Esophagus muscularis mucosa (tissue), 4 donors: Measurements from ENCODE around the gene SORCS2. TPM values are rescaled to one million over a fixed set of nuclear protein-coding genes. Genes with fewer than 3 reads are reported as not detected.

ENCODE experiments used
- DNase-seq: peaks from one replicate; pipeline ENCODE4 v3.0.0-alpha.2; 2017; ENCODE audit errors: extremely low spot score
- H3K27ac ChIP-seq, 4 donors: fragments of 200-600 bp; sonication (generic); replicated peaks in 1 of 4; 1 replicate in 3 of 4; 2 replicates in 1 of 4; pipeline ENCODE4 v1.5.1; 2016 to 2019; ENCODE audit warnings: mild to moderate bottlenecking in 1 of 4
- H3K27me3 ChIP-seq, 4 donors: fragments of 200-600 bp; sonication (generic); one replicate each; pipeline versions ENCODE4 v1.5.1 to v1.6.0; 2016 to 2019
- H3K36me3 ChIP-seq, 4 donors: fragments of 200-600 bp; sonication (generic); one replicate each; pipeline ENCODE4 v1.5.1; 2016 to 2019
- H3K4me1 ChIP-seq, 4 donors: fragments of 200-600 bp; sonication (generic); one replicate each; pipeline ENCODE4 v1.5.1; 2016 to 2019
- H3K4me3 ChIP-seq, 4 donors: fragments of 200-600 bp; sonication (generic); 1 replicate in 2 of 4; 2 replicates in 2 of 4; pipeline ENCODE4 v1.5.1; 2016 to 2019; ENCODE audit warnings: mild to moderate bottlenecking in 4 of 4, moderate library complexity in 1 of 4
- H3K9me3 ChIP-seq, 4 donors: fragments of 200-600 bp; sonication (generic); 1 replicate in 3 of 4; 2 replicates in 1 of 4; pipeline ENCODE4 v1.5.1; 2016 to 2019
- CTCF ChIP-seq, 3 experiments: fragments of 200-600 bp in 2 of 3; fragments of 450-650 bp in 1 of 3; sonication (generic) in 2 of 3; IDR thresholded peaks; one replicate each; pipeline ENCODE4 v1.5.1; 2017 to 2019; ENCODE audit warnings: antibody characterized with exemption in 3 of 3, mild to moderate bottlenecking in 2 of 3, moderate library complexity in 1 of 3
- EP300 ChIP-seq: sonication (generic); formaldehyde crosslinking; IDR thresholded peaks from one replicate; pipeline ENCODE4 v1.6.1; 2017; ENCODE audit warnings: antibody characterized with exemption
- POLR2A ChIP-seq: fragments of 450-650 bp; IDR thresholded peaks from one replicate; pipeline ENCODE4 v1.6.1; 2017; ENCODE audit warnings: antibody characterized with exemption, moderate library complexity, mild to moderate bottlenecking, low read depth
- POLR2AphosphoS5 ChIP-seq, 2 donors: sonication (generic); formaldehyde crosslinking; IDR thresholded peaks; one replicate each; pipeline ENCODE4 v1.6.1; 2017; ENCODE audit warnings: antibody characterized with exemption in 2 of 2
- WGBS: methylation state at CpG from one replicate; pipeline ENCODE4 v1.1.5; 2018; 5-methylcytosine and 5-hydroxymethylcytosine counted together
- intact Hi-C: fragments of 100-400 bp; cut with DNase I; formaldehyde crosslinking; loops from one replicate; pipeline ENCODE4 v1.15.1; 2023
- total RNA-seq, 4 donors: library from RNA; depleted of rRNA; stranded (reverse); fragments of >200 nt; gene quantifications; one replicate each; pipeline versions ENCODE4 v1.1.0 to v1.2.1, GENCODE V29; 2016

SORCS2 gene
- total RNA-seq, 4 donors from 2014 or later, result 3.3 to 10.1 (median 4.3) TPM

- no peak for DNase-seq
- 78% methylated on average over 7 of the region's 7 CpGs for WGBS
- no peak for TF ChIP-seq EP300
- TF ChIP-seq POLR2AphosphoS5 (IDR thresholded peaks at IDR 0.05), result no peak
- TF ChIP-seq POLR2A, result no peak
- no peak for TF ChIP-seq CTCF (IDR thresholded peaks at IDR 0.05)
- no peak overlapping the region for H3K27ac ChIP-seq
- no peaks in the 10 kb centered on the region for H3K36me3 ChIP-seq
- no peaks in the 10 kb centered on the region for H3K9me3 ChIP-seq
- peaks cover 17 to 57% (median 39%) of the 10 kb centered on the region in 4 donors for H3K4me1 ChIP-seq
- intact Hi-C loops, result no loop called here
- no peak overlapping the region for H3K4me3 ChIP-seq
- no peaks in the 10 kb centered on the region for H3K27me3 ChIP-seq
Measured at GRCh38 chr4:7366954-7367353, 174.6 kb downstream of the SORCS2 start.

GRCh38 chr4:7367406-7367805 lies 175.1 kb downstream of the SORCS2 start:
- TF ChIP-seq POLR2AphosphoS5 (IDR thresholded peaks at IDR 0.05) (no peak), EP300 (no peak), CTCF (IDR thresholded peaks at IDR 0.05) (no peak), POLR2A (no peak)
- Histone ChIP-seq H3K27me3 (no peaks in the 10 kb centered on the region), H3K27ac (no peak overlapping the region), H3K4me1 (peaks cover 17 to 52% (median 39%) of the 10 kb centered on the region in 4 donors), H3K9me3 (no peaks in the 10 kb centered on the region), H3K36me3 (no peaks in the 10 kb centered on the region), H3K4me3 (no peak overlapping the region)
- DNase-seq, result no peak
- intact Hi-C loops, result no loop called here
- WGBS, result 70% methylated on average over 4 of the region's 13 CpGs

GRCh38 chr4:7367864-7368277 lies 175.5 kb downstream of the SORCS2 start:
- H3K4me3 ChIP-seq, result no peak overlapping the region
- no peaks in the 10 kb centered on the region for H3K27me3 ChIP-seq
- no peak for DNase-seq
- TF ChIP-seq CTCF (IDR thresholded peaks at IDR 0.05), result no peak
- TF ChIP-seq POLR2AphosphoS5 (IDR thresholded peaks at IDR 0.05), result no peak
- TF ChIP-seq EP300, result no peak
- no peak for TF ChIP-seq POLR2A
- peaks cover 17 to 52% (median 39%) of the 10 kb centered on the region in 4 donors for H3K4me1 ChIP-seq
- H3K36me3 ChIP-seq, result no peaks in the 10 kb centered on the region
- no peak overlapping the region for H3K27ac ChIP-seq
- WGBS, result 75% methylated on average over 8 of the region's 8 CpGs
- intact Hi-C loops, result no loop called here
- H3K9me3 ChIP-seq, result no peaks in the 10 kb centered on the region

- intact Hi-C loops, result no loop called here
- H3K4me3 ChIP-seq, result no peak overlapping the region
- TF ChIP-seq CTCF (IDR thresholded peaks at IDR 0.05) (no peak), EP300 (no peak), POLR2AphosphoS5 (IDR thresholded peaks at IDR 0.05) (no peak), POLR2A (no peak)
- H3K9me3 ChIP-seq, result no peaks in the 10 kb centered on the region
- H3K4me1 ChIP-seq, result peaks cover 17 to 52% (median 39%) of the 10 kb centered on the region in 4 donors
- DNase-seq, result no peak
- 100% methylated on average over 3 of the region's 7 CpGs for WGBS
- no peaks in the 10 kb centered on the region for H3K36me3 ChIP-seq
- H3K27me3 ChIP-seq, result no peaks in the 10 kb centered on the region
- H3K27ac ChIP-seq, result no peak overlapping the region
Measured at GRCh38 chr4:7368296-7368695, 176.0 kb downstream of the SORCS2 start.

- Histone ChIP-seq H3K36me3 (no peaks in the 10 kb centered on the region), H3K4me1 (peaks cover 17 to 52% (median 39%) of the 10 kb centered on the region in 4 donors), H3K27me3 (no peaks in the 10 kb centered on the region), H3K9me3 (no peaks in the 10 kb centered on the region), H3K4me3 (no peak overlapping the region), H3K27ac (no peak overlapping the region)
- no peak for DNase-seq
- intact Hi-C loops, result no loop called here
- WGBS, result 87% methylated on average over 13 of the region's 13 CpGs
- TF ChIP-seq POLR2A (no peak), POLR2AphosphoS5 (IDR thresholded peaks at IDR 0.05) (no peak), CTCF (IDR thresholded peaks at IDR 0.05) (no peak), EP300 (no peak)
Measured at GRCh38 chr4:7369511-7369910, 177.2 kb downstream of the SORCS2 start.
